ENCODE measurements around the gene LOXHD1. TPM values are rescaled to one million over a fixed set of nuclear protein-coding genes. Genes with fewer than 3 reads are reported as not detected.

LOXHD1 gene
- total and polyA plus RNA-seq, 2 of the 13 experiments (the other 11 are each of a cell fraction or from before 2014, with no cell fraction given): not detected

DNA sequence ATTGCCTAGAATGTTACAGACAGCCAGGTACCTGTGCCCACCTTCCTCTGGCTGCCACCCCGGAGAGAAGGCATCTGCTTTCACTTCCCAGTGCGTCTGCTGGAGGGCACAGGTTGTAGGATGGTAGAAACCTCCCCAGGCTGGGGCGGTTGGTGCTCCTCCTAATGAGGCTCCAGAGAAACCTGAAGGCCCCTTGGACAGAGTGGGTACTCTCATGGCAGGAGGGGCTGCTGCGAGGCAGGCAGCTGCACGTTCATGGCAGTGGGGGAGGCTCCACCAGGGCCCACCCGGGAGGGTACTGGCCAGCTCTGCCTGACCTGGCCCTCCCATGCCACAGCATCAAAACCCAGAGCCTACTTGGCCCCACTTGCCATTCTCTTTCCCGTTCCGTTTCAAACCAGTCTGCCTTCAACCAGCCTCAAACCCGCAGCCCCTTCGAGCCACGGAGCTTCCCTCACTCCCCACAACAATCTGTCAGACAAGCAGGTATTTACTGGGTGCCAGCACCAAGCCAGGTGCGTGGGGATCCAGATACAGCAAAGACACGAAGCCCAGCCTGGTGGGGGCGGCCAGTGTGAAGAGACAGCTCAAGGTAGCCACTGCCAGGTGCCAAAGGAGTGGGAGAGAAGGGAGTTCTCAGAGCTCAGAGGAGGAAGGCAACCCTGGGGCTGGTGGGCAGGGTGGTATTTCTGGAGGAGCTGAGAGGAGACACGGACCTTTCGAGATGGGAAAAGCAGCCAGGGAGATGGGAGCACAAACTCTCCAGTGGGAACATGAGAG is 229.6 kb downstream of the LOXHD1 start:
- BruUV-seq (replicated peaks): no TSS peak
- H3K27ac ChIP-seq (ENCODE audit: extremely low read length, insufficient read depth, low read length): no peak overlapping the region
- H4K20me1 ChIP-seq (ENCODE audit: insufficient read depth, low read length): no peaks in the 10 kb centered on the region
- CTCF ChIA-PET (ENCODE audit: low intra/inter-chr PET ratio, low total read pairs): no interaction called here
- in situ Hi-C loops (cut with HindIII; ENCODE audit: extremely low pct_ligation_motif_present, low pct_unique_long_range_greater_than_20kb) (no loop called here), intact Hi-C loops (cut with micrococcal nuclease; ENCODE audit: unreplicated experiment) (no loop called here)
- WGBS (ENCODE audit: low lambda C conversion rate): 1% methylated on average over 9 of the region's 16 CpGs
- no peaks in the 10 kb centered on the region for H3K9me3 ChIP-seq (ENCODE audit: low read length)
- no peak overlapping the region for H2AFZ ChIP-seq (ENCODE audit: low read length)
- H3K4me2 ChIP-seq (ENCODE audit: low read depth, low read length): no peak overlapping the region
- TF ChIP-seq ZNF768 (CRISPR knock-in tag; IDR thresholded peaks at IDR 0.05) (no peak), PHB2 (IDR thresholded peaks at IDR 0.05; ENCODE audit: partially characterized antibody) (no peak), GTF3A (CRISPR knock-in tag; conservative IDR thresholded peaks at IDR 0.05) (no peak), TGIF2 (CRISPR knock-in tag; IDR thresholded peaks at IDR 0.05) (no peak), MTA1 (CRISPR knock-in tag; IDR thresholded peaks at IDR 0.05; ENCODE audit: borderline replicate concordance) (no peak), SRSF9 (IDR thresholded peaks at IDR 0.05; ENCODE audit: borderline replicate concordance, insufficient read depth, low read depth, low read length, poor library complexity, severe bottlenecking) (no peak), KDM5A (IDR thresholded peaks at IDR 0.05; ENCODE audit: borderline replicate concordance, low read length) (no peak), HOXA5 (CRISPR knock-in tag; IDR thresholded peaks at IDR 0.05) (no peak), ZSCAN12 (CRISPR knock-in tag; IDR thresholded peaks at IDR 0.05) (no peak), ZKSCAN1 (IDR thresholded peaks at IDR 0.05; ENCODE audit: low read length) (no peak), HIVEP1 (CRISPR knock-in tag; IDR thresholded peaks at IDR 0.05) (no peak)
- TF ChIP-seq, protein P1, sequence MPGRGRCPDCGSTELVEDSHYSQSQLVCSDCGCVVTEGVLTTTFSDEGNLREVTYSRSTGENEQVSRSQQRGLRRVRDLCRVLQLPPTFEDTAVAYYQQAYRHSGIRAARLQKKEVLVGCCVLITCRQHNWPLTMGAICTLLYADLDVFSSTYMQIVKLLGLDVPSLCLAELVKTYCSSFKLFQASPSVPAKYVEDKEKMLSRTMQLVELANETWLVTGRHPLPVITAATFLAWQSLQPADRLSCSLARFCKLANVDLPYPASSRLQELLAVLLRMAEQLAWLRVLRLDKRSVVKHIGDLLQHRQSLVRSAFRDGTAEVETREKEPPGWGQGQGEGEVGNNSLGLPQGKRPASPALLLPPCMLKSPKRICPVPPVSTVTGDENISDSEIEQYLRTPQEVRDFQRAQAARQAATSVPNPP (CRISPR knock-in tag; IDR thresholded peaks at IDR 0.05): no peak
- TF ChIP-seq, protein P2, sequence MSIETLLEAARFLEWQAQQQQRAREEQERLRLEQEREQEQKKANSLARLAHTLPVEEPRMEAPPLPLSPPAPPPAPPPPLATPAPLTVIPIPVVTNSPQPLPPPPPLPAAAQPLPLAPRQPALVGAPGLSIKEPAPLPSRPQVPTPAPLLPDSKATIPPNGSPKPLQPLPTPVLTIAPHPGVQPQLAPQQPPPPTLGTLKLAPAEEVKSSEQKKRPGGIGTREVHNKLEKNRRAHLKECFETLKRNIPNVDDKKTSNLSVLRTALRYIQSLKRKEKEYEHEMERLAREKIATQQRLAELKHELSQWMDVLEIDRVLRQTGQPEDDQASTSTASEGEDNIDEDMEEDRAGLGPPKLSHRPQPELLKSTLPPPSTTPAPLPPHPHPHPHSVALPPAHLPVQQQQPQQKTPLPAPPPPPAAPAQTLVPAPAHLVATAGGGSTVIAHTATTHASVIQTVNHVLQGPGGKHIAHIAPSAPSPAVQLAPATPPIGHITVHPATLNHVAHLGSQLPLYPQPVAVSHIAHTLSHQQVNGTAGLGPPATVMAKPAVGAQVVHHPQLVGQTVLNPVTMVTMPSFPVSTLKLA (IDR thresholded peaks at IDR 0.05): no peak
- TF ChIP-seq, protein P3, sequence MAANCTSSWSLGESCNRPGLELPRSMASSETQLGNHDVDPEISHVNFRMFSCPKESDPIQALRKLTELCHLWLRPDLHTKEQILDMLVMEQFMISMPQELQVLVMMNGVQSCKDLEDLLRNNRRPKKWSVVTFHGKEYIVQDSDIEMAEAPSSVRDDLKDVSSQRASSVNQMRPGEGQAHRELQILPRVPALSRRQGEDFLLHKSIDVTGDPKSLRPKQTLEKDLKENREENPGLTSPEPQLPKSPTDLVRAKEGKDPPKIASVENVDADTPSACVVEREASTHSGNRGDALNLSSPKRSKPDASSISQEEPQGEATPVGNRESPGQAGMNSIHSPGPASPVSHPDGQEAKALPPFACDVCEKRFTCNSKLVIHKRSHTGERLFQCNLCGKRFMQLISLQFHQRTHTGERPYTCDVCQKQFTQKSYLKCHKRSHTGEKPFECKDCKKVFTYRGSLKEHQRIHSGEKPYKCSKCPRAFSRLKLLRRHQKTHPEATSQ (CRISPR knock-in tag; IDR thresholded peaks at IDR 0.05; ENCODE audit: borderline replicate concordance): no peak
- TF ChIP-seq, protein P4, sequence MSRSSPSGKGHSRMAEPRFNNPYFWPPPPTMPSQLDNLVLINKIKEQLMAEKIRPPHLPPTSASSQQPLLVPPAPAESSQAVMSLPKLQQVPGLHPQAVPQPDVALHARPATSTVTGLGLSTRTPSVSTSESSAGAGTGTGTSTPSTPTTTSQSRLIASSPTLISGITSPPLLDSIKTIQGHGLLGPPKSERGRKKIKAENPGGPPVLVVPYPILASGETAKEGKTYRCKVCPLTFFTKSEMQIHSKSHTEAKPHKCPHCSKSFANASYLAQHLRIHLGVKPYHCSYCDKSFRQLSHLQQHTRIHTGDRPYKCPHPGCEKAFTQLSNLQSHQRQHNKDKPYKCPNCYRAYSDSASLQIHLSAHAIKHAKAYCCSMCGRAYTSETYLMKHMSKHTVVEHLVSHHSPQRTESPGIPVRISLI (CRISPR knock-in tag; IDR thresholded peaks at IDR 0.05; ENCODE audit: borderline replicate concordance): no peak
- no peak overlapping the region for H3K9ac ChIP-seq (ENCODE audit: insufficient read depth, low read depth, low read length)
- no peak for DNase-seq (ENCODE audit: low spot score)
- H3K4me1 ChIP-seq (ENCODE audit: insufficient read depth, low read length): no peaks in the 10 kb centered on the region
- no peak overlapping the region for H3K4me3 ChIP-seq (replicated peaks in 1 of 3; ENCODE audit: insufficient read depth in 1 of 3, low read depth in 2 of 3, low read length in 3 of 3)
- peaks cover 0 to 28% of the 10 kb centered on the region in 2 experiments for H3K27me3 ChIP-seq (ENCODE audit: control insufficient read depth in 1 of 2, insufficient read depth in 2 of 2, low read length in 2 of 2)
- H3K36me3 ChIP-seq (replicated peaks in 1 of 2; ENCODE audit: control insufficient read depth in 1 of 2, insufficient read depth in 2 of 2, low read length in 2 of 2): no peaks in the 10 kb centered on the region
- POLR2A ChIA-PET: no interaction called here
- ATAC-seq: no peak
- FAIRE-seq: no peak
- no peaks in the 10 kb centered on the region for H3K79me2 ChIP-seq (ENCODE audit: insufficient read depth, low read length)
